Activated CD8-positive, alpha-beta memory T cell treated with anti-CD3 and anti-CD28 coated beads, Interleukin-2, amount 50 U/mL, for 1 hour (primary cell): ENCODE data around the gene C22orf31.

Source experiments
- DNase-seq: peaks from one replicate; pipeline ENCODE4 v3.0.0-alpha.2; 2020; ENCODE audit errors: extremely low read depth

C22orf31 gene

GRCh38 chr22:29081517-29082236, 20.0 kb upstream of the C22orf31 start:
- DNase-seq: no peak

- DNase-seq: no peak
Measured at GRCh38 chr22:29080106-29080975, 18.7 kb upstream of the C22orf31 start.

- DNase-seq: no peak
Measured at GRCh38 chr22:29079218-29079901, 17.7 kb upstream of the C22orf31 start.

DNA sequence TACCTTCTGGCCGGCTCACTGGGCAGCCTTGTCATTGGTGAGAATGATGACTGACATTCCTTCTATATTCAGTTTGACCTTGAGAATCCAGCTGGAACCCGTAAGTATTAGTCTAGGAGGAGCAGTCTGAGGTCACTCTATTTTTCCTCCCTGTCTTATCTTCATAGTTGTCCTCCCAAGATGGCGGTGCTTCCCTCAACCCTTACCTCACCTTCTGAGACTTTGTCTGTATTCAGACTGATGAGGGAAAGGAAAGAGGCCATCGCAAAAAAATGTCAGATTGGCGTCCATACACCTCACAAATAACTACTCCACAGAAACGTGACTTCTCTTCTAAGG, 17.2 kb upstream of the C22orf31 start:
- DNase-seq: no peak

- no peak for DNase-seq
Measured at GRCh38 chr22:29078036-29078868, 16.6 kb upstream of the C22orf31 start.

- no peak for DNase-seq
Measured at GRCh38 chr22:29074276-29074772, 12.7 kb upstream of the C22orf31 start.

DNA sequence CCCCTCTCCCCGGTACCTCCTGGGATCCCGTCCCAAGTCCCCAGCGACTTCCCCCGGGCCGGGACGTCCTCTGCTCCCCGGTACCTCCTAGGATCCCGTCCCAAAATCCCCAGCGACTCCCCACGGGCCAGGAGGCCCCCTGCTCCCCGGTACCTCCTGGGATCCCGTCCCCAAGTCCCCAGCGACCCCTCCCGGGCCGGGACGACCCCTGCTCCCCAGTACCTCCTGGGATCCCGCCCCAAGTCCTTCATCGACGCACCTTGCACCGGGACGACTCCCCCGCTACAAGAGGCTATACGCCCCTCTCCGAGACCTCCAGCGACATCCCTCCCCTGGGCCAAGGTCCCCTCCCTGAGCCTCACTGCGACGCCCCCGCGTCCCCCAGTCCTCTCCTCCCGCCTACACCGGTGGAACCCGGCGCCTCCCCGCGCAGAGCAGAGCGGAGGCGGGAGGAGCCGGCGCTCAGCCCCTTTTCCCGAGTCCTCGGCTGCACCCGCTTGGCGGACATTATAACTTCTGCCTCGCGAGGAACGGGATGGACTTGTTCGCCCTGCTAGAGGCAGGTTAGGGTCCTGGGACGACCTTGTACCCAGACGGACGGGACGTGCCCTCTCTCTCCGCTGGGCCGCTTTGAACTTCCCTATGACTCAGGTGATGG, 12.1 kb upstream of the C22orf31 start:
- DNase-seq: no peak

GRCh38 chr22:29072979-29073617, 11.5 kb upstream of the C22orf31 start, which contains the start of gene KREMEN1:
KREMEN1 (plus strand) TSS chr22:29073035; CDS start chr22:29073131, 96 bp downstream.
- no peak for DNase-seq

GRCh38 chr22:29072193-29072978, 10.8 kb upstream of the C22orf31 start:
- peak; percentile 27 for DNase-seq

DNA sequence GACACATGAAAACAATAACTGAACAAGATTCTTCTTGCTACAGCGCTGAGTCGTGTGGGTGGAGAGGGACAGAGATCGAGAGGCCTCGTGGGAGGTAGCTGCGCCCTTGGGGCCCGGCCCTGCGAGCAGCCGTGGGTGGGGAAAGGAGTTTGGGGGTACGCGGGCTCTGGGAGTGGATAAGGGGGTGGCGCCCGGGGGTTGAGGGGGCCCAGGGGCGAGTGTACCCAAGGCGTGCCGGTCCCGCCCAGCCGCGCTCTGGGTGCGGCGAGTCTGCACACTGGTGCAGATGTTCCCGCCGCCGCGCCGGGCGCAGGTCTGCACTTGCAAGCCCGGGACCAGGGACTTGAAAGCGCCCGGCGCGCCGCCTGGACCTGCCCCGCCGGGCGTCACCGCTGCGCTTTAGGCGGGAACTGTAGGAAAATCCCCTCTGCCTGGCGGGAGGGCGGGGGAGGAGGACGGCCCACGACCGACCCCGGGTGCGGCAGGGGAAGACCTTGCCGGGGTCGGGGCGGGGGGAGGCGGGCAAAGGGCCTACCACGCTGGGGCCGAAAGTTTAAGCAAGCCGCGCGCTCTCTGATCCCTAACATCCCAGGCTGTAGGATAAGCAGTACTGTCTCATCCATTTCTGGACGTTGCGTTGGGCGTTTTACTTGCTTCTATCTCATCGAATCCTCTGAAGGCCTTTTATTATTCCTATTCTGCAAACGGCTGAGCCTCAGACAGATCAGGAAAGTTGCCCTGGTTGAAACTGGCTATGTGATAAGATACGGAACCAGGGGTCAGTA, 9.8 kb upstream of the C22orf31 start:
- DNase-seq: no peak

DNA sequence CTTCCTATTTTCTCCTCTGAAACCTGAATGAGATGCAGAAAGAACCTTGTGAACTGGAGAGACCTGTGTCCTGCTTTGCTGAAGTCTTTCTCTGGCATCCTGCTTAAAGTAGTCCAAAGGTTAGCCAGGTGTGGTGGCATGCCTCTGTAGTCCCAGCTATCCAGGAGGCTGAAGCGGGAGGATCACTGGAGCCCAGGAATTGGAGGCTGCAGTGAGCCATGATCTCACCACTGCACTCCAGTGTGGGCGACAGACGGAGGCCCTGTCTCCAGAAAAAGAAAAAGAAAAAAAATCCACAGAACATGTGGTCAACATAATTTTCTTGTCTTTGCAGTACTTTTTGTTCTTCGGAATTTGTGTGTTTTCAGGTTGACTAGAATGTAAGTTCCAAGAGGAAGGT, 8.9 kb upstream of the C22orf31 start:
- DNase-seq: no peak

GRCh38 chr22:29069463-29069862, 7.8 kb upstream of the C22orf31 start:
- DNase-seq: no peak

GRCh38 chr22:29065468-29066190, 4.0 kb upstream of the C22orf31 start:
- DNase-seq: no peak

DNA sequence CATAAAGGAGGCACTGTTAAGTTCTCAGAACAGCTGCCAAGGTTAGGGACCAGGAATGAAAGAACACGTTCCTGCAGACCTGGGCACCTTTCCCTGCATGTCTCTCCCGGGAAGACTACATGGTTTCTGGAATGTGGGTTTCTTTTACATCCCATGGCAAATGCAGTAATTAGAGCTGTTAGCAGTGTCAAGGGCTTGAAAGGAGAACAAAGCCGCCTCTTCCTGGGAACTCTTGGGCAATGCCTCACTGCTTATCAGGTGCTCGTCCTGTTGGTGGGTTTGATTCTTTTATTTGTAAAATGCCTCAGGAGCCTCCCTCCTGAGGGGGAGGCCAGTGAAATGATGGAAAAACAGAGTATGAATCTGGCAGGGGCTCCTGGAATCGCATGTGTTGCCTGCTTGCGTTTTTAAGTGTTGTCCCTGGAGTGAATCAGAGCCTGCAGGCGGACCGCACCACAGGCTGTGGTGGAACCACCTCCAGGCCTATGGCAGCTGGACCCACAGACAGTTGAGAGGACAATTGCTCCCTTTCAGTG, 723 bp upstream of the C22orf31 start:
- DNase-seq: no peak

DNA sequence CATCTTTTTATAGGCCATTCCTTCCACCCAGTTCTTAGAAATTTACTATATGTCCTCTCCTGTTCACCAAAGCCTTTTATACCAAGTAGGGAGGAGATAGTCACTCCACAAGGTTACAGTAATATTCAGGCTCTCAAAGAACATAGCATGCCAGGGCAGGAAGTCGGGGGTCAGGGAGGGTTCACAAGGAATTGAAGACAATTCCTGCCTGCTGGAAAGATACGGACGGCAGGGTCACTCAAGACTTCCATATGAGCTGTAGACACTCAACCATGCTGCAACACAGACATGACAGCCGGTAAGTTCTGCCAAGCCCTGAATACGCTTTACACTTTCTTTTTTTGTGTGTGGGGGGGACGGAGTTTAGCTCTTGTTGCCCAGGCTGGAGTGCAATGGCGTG, 700 bp downstream of the C22orf31 start:
- no peak for DNase-seq

DNA sequence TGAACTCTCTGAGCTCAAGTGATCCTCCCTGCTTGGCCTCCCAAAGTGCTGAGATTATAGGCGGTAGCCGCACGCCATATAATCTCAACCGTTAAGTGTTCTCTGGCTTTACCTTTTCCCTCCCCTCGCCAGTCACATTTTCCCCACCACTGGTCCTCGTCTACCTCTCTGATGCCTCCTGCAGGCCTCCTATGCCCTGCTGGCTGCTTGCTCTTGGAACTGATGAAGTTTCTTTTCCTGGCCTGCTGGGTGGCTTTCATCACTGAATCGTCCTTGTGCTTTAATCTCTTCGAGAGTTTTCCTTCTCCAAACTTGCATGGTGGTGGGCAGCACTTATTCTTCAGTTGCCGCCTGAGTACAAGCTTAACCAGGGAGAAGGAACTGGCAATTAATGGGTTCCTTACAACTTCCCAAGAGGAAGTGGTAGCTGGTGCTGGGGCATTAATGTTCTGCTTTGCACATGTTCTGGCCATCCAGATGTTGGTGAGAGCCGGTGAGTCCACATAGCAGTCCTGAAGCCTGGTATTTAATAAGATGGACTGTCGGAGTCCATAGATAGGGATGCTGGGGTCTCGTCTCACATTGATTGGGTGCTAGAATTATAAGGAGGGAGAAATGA, 1.3 kb downstream of the C22orf31 start:
- DNase-seq: no peak

- no peak for DNase-seq
Measured at GRCh38 chr22:29056472-29056871, 5.2 kb downstream of the C22orf31 start.
